ENCODE results near the gene NPPC. TPM values are rescaled to one million over a fixed set of nuclear protein-coding genes. Genes with fewer than 3 reads are reported as not detected.

NPPC gene
- total RNA-seq, 1 donor from 2014 or later = not detected

- TF ChIP-seq CTCF (conservative IDR thresholded peaks at IDR 0.05; ENCODE audit: low read depth, low read length) = no peak
- DNase-seq (ENCODE audit: low read depth) = no peak
- no peak overlapping the region for H3K4me3 ChIP-seq (ENCODE audit: low read depth, low read length)
Measured at GRCh38 chr2:231920795-231921194, 5.4 kb downstream of the NPPC start.

GRCh38 chr2:231920366-231920765 is 5.8 kb downstream of the NPPC start:
- no peak for TF ChIP-seq CTCF (conservative IDR thresholded peaks at IDR 0.05; ENCODE audit: low read depth, low read length)
- DNase-seq (ENCODE audit: low read depth) = no peak
- H3K4me3 ChIP-seq (ENCODE audit: low read depth, low read length) = no peak overlapping the region

- H3K4me3 ChIP-seq (ENCODE audit: low read depth, low read length) = no peak overlapping the region
- no peak for DNase-seq (ENCODE audit: low read depth)
- TF ChIP-seq CTCF (conservative IDR thresholded peaks at IDR 0.05; ENCODE audit: low read depth, low read length) = no peak
Measured at GRCh38 chr2:231919341-231920035, 6.7 kb downstream of the NPPC start.

GRCh38 chr2:231918501-231919330 is 7.5 kb downstream of the NPPC start:
- no peak overlapping the region for H3K4me3 ChIP-seq (ENCODE audit: low read depth, low read length)
- no peak for TF ChIP-seq CTCF (conservative IDR thresholded peaks at IDR 0.05; ENCODE audit: low read depth, low read length)
- no peak for DNase-seq (ENCODE audit: low read depth)

GRCh38 chr2:231917280-231918066 is 8.7 kb downstream of the NPPC start:
- no peak for TF ChIP-seq CTCF (conservative IDR thresholded peaks at IDR 0.05; ENCODE audit: low read depth, low read length)
- no peak overlapping the region for H3K4me3 ChIP-seq (ENCODE audit: low read depth, low read length)
- DNase-seq (ENCODE audit: low read depth) = no peak

- TF ChIP-seq CTCF (conservative IDR thresholded peaks at IDR 0.05; ENCODE audit: low read depth, low read length) = no peak
- no peak for DNase-seq (ENCODE audit: low read depth)
- no peak overlapping the region for H3K4me3 ChIP-seq (ENCODE audit: low read depth, low read length)
Measured at GRCh38 chr2:231914077-231914690, 12.0 kb downstream of the NPPC start.

Data from epithelial cell of proximal tubule (primary cell).